HepG2 (cell line): Measurements from ENCODE around the gene AKAP12. TPM values are rescaled to one million over a fixed set of nuclear protein-coding genes. Genes with fewer than 3 reads are reported as not detected.

Source experiments
- ATAC-seq: fragments of 200-7000 bp; cut with Tn5 transposase; 3 replicates; pipeline ENCODE4 v1.9.1; 2020; ENCODE audit warnings: mild to moderate bottlenecking, moderate library complexity
- BruUV-seq: library from RNA; stranded (reverse); fragments of 400-500 nt; replicated peaks from 2 replicates; lab custom pipeline; 2021; lab: Mats Ljungman, UMichigan
- CTCF ChIA-PET: fragments of 300-600 bp; formaldehyde crosslinking; extraction: SDS; loops from one replicate; lab custom pipeline; 2021; ENCODE audit warnings: low total read pairs, inconsistent platforms, low intra/inter-chr PET ratio; lab: Yijun Ruan, JAX
- POLR2A ChIA-PET: fragments of 350-600 bp; sonication (Branson Sonifier 250); formaldehyde crosslinking; loops from one replicate; lab custom pipeline; 2020; ENCODE audit warnings: antibody characterized with exemption, inconsistent platforms; lab: Yijun Ruan, JAX
- DNase-seq: peaks from one replicate; pipeline ENCODE4 v3.0.0-alpha.2; 2015; ENCODE audit warnings: low spot score
- FAIRE-seq: peaks from 3 replicates; lab custom pipeline; 2011; peaks lifted over from hg19 to GRCh38; lab: Jason Lieb, UNC
- H2AFZ ChIP-seq: one replicate; pipeline ENCODE4 v1.6.1; 2011; ENCODE audit warnings: low read length, inconsistent platforms
- H3K27ac ChIP-seq: fragments of 300-600 bp; 3 replicates; pipeline ENCODE4 v1.8.0; 2011; ENCODE audit warnings: mixed run types, mild to moderate bottlenecking, mixed read lengths, low read length, inconsistent platforms; ENCODE audit not compliant: insufficient read depth; ENCODE audit errors: extremely low read length
- H3K27me3 ChIP-seq, 2 experiments: fragments of 200-600 bp in 1 of 2; 2 replicates in 1 of 2; 3 replicates in 1 of 2; pipeline versions ENCODE4 v1.6.0 to v1.8.0; 2011; ENCODE audit warnings: low read length in 2 of 2, mild to moderate bottlenecking in 2 of 2, moderate library complexity in 2 of 2, inconsistent platforms in 1 of 2; ENCODE audit not compliant: insufficient read depth in 2 of 2, control insufficient read depth in 1 of 2
- H3K36me3 ChIP-seq, 2 experiments: fragments of 200-600 bp in 1 of 2; replicated peaks in 1 of 2; 2 replicates in 1 of 2; 3 replicates in 1 of 2; pipeline versions ENCODE4 v1.5.1 to v1.8.0; 2011; ENCODE audit warnings: low read length in 2 of 2, inconsistent platforms in 1 of 2; ENCODE audit not compliant: insufficient read depth in 2 of 2, control insufficient read depth in 1 of 2
- H3K4me1 ChIP-seq: 2 replicates; pipeline ENCODE4 v1.5.1; 2012; ENCODE audit warnings: low read length, inconsistent platforms; ENCODE audit not compliant: insufficient read depth
- H3K4me2 ChIP-seq: 2 replicates; pipeline ENCODE4 v1.6.0; 2011; ENCODE audit warnings: low read depth, low read length, inconsistent platforms
- H3K4me3 ChIP-seq, 3 experiments: fragments of 200-600 bp in 1 of 3; sonication (generic), shearing (Covaris generic) in 1 of 3; replicated peaks in 1 of 3; 2 replicates each; pipeline ENCODE4 v1.5.1; 2011 to 2016; ENCODE audit warnings: low read length in 3 of 3, inconsistent platforms in 2 of 3, low read depth in 2 of 3, mild to moderate bottlenecking in 2 of 3, control low read depth in 1 of 3, mixed read lengths in 1 of 3; ENCODE audit not compliant: insufficient read depth in 1 of 3
- H3K79me2 ChIP-seq: one replicate; pipeline ENCODE4 v1.6.1; 2011; ENCODE audit warnings: low read length, inconsistent platforms; ENCODE audit not compliant: insufficient read depth
- H3K9ac ChIP-seq: 2 replicates; pipeline ENCODE4 v1.6.0; 2011; ENCODE audit warnings: mild to moderate bottlenecking, low read depth, low read length, inconsistent platforms; ENCODE audit not compliant: insufficient read depth
- H3K9me3 ChIP-seq: 2 replicates; pipeline ENCODE4 v1.5.1; 2012; ENCODE audit warnings: mild to moderate bottlenecking, low read length
- H4K20me1 ChIP-seq: 2 replicates; pipeline ENCODE4 v1.6.0; 2011; ENCODE audit warnings: inconsistent platforms, mild to moderate bottlenecking, low read length, moderate library complexity; ENCODE audit not compliant: insufficient read depth
- AKAP8 ChIP-seq: sonication (generic); formaldehyde crosslinking; IDR thresholded peaks from 2 replicates; pipeline ENCODE4 v1.5.1; 2020; ENCODE audit warnings: mild to moderate bottlenecking, missing genetic modification reagents
- ATM ChIP-seq: fragments of 450-650 bp; IDR thresholded peaks from 2 replicates; pipeline ENCODE4 v1.7.1; 2017; ENCODE audit warnings: mild to moderate bottlenecking, borderline replicate concordance
- CREBL2 ChIP-seq: sonication (generic); formaldehyde crosslinking; IDR thresholded peaks from 2 replicates; pipeline ENCODE4 v1.8.1; 2023; ENCODE audit warnings: missing genetic modification reagents, mild to moderate bottlenecking, borderline replicate concordance
- ETV6 ChIP-seq: sonication (generic); formaldehyde crosslinking; conservative IDR thresholded peaks from 2 replicates; pipeline ENCODE4 v1.4.0; 2020; ENCODE audit warnings: missing genetic modification reagents
- HIVEP1 ChIP-seq: sonication (generic); formaldehyde crosslinking; IDR thresholded peaks from 2 replicates; pipeline ENCODE4 v1.4.0; 2020; ENCODE audit warnings: mild to moderate bottlenecking, missing genetic modification reagents
- KLF15 ChIP-seq: sonication (generic); formaldehyde crosslinking; IDR thresholded peaks from 2 replicates; pipeline ENCODE4 v1.8.1; 2023; ENCODE audit warnings: borderline replicate concordance, mild to moderate bottlenecking, inconsistent platforms, missing genetic modification reagents, mixed read lengths
- MAFF ChIP-seq: IDR thresholded peaks from 2 replicates; pipeline ENCODE4 v1.6.1; 2011; ENCODE audit warnings: low read depth, low read length, improper control_type of control experiment
- MXD1 ChIP-seq: sonication (generic); formaldehyde crosslinking; IDR thresholded peaks from 2 replicates; pipeline ENCODE4 v1.4.0; 2020; ENCODE audit warnings: mild to moderate bottlenecking, missing genetic modification reagents
- NCOA5 ChIP-seq: sonication (generic); formaldehyde crosslinking; IDR thresholded peaks from 2 replicates; pipeline ENCODE4 v1.4.0; 2020; ENCODE audit warnings: missing genetic modification reagents
- RAD21 ChIP-seq: fragments of 450-650 bp; formaldehyde crosslinking; IDR thresholded peaks from 2 replicates; pipeline ENCODE4 v1.5.0; 2020; ENCODE audit warnings: mild to moderate bottlenecking
- SAFB2 ChIP-seq: sonication (generic); formaldehyde crosslinking; IDR thresholded peaks from 2 replicates; pipeline ENCODE4 v1.5.1; 2020; ENCODE audit warnings: missing genetic modification reagents, low read depth, mild to moderate bottlenecking, borderline replicate concordance
- SRSF9 ChIP-seq: fragments of 200-400 bp; formaldehyde crosslinking; IDR thresholded peaks from 2 replicates; pipeline ENCODE4 v1.6.1; 2018; ENCODE audit warnings: borderline replicate concordance, mild to moderate bottlenecking, low read depth, low read length; ENCODE audit not compliant: insufficient read depth, poor library complexity, severe bottlenecking
- TEAD3 ChIP-seq: optimal IDR thresholded peaks from 2 replicates; pipeline ENCODE3; 2016; ENCODE audit warnings: borderline replicate concordance
- ZFP36L2 ChIP-seq: sonication (generic); formaldehyde crosslinking; IDR thresholded peaks from 2 replicates; pipeline ENCODE4 v1.4.0; 2020; ENCODE audit warnings: missing genetic modification reagents
- ZNF142 ChIP-seq: sonication (generic); formaldehyde crosslinking; IDR thresholded peaks from 2 replicates; pipeline ENCODE4 v1.4.0; 2020; ENCODE audit warnings: missing genetic modification reagents
- ZNF205 ChIP-seq: IDR thresholded peaks from 2 replicates; pipeline ENCODE4 v1.6.1; 2018; ENCODE audit warnings: missing biosample characterization, missing genetic modification reagents
- ZNF224 ChIP-seq: sonication (generic); formaldehyde crosslinking; IDR thresholded peaks from 2 replicates; pipeline ENCODE4 v1.5.0; 2020; ENCODE audit warnings: mild to moderate bottlenecking, missing genetic modification reagents
- ZNF234 ChIP-seq: sonication (generic); formaldehyde crosslinking; conservative IDR thresholded peaks from 2 replicates; pipeline ENCODE4 v1.5.1; 2020; ENCODE audit warnings: mild to moderate bottlenecking, missing genetic modification reagents
- ZSCAN21 ChIP-seq: sonication (generic); formaldehyde crosslinking; IDR thresholded peaks from 2 replicates; pipeline ENCODE4 v1.8.0; 2022; ENCODE audit warnings: mild to moderate bottlenecking, missing genetic modification reagents, moderate library complexity, borderline replicate concordance
- ZSCAN22 ChIP-seq: sonication (generic); formaldehyde crosslinking; IDR thresholded peaks from 2 replicates; pipeline ENCODE4 v1.4.0; 2020; ENCODE audit warnings: mild to moderate bottlenecking, missing genetic modification reagents
- WGBS: methylation state at CpG from one replicate; pipeline ENCODE4 v1.1.6; 2017; ENCODE audit warnings: low lambda C conversion rate; 5-methylcytosine and 5-hydroxymethylcytosine counted together
- in situ Hi-C: cut with HindIII; loops from 2 replicates; pipeline ENCODE4 v1.10.0; 2017; ENCODE audit warnings: low pct_unique_long_range_greater_than_20kb; ENCODE audit not compliant: extremely low pct_ligation_motif_present
- intact Hi-C: fragments of 100-400 bp; cut with micrococcal nuclease; formaldehyde crosslinking; loops from one replicate; pipeline ENCODE4 v1.10.0; 2022; ENCODE audit not compliant: unreplicated experiment
- polyA plus RNA-seq, 8 experiments: library from polyadenylated mRNA; depleted of rRNA in 3 of 8; stranded (reverse) in 7 of 8; unstranded in 1 of 8; fragments of >200 nt; fragmentation: Illumina TruSeq in 4 of 8; extraction: Trizol in 4 of 8; gene quantifications; 2 replicates each; pipeline versions ENCODE4 v1.2.1 to v1.2.3, GENCODE V29; 2011 to 2016; ENCODE audit warnings: low read depth in 4 of 8, missing spikeins in 1 of 8, mixed read lengths in 1 of 8; ENCODE audit not compliant: insufficient read depth in 1 of 8
- total RNA-seq, 5 experiments: library from RNA; depleted of rRNA; stranded (reverse); fragments of >200 nt; fragmentation: Illumina TruSeq; extraction: Trizol; gene quantifications; 2 replicates each; pipeline ENCODE4 v1.2.3, GENCODE V29; 2016; ENCODE audit warnings: low read depth in 1 of 5

The AKAP12 gene
- total and polyA plus RNA-seq, 2 of the 13 experiments (the other 11 are each of a cell fraction or from before 2014, with no cell fraction given), result 10.6 to 19.0 TPM

- Histone ChIP-seq H3K4me1 (no peaks in the 10 kb centered on the region), H4K20me1 (no peaks in the 10 kb centered on the region), H3K79me2 (no peaks in the 10 kb centered on the region), H3K9me3 (no peaks in the 10 kb centered on the region), H3K4me2 (no peak overlapping the region), H2AFZ (no peak overlapping the region), H3K9ac (no peak overlapping the region), H3K36me3 (no peaks in the 10 kb centered on the region), H3K27ac (no peak overlapping the region), H3K4me3 (no peak overlapping the region), H3K27me3 (no peaks in the 10 kb centered on the region)
- intact Hi-C loops (no loop called here), in situ Hi-C loops (no loop called here)
- ATAC-seq (no peak), DNase-seq (no peak), FAIRE-seq (no peak)
- no TSS peak for BruUV-seq
- WGBS, result 67% methylated on average over 4 of the region's 4 CpGs
- ChIA-PET CTCF (no interaction called here), POLR2A (no interaction called here)
- TF ChIP-seq ZNF234, result no peak
- TF ChIP-seq CREBL2, result no peak
- TF ChIP-seq MAFF, result no peak
- TF ChIP-seq AKAP8 (CRISPR knock-in tag), result no peak
- TF ChIP-seq ZNF205 (CRISPR knock-in tag), result no peak
- TF ChIP-seq MXD1 (CRISPR knock-in tag), result no peak
- TF ChIP-seq HIVEP1 (CRISPR knock-in tag), result no peak
- TF ChIP-seq ZNF224 (CRISPR knock-in tag), result no peak
- TF ChIP-seq RAD21, result no peak
- no peak for TF ChIP-seq TEAD3 (CRISPR knock-in tag)
- TF ChIP-seq ZNF142 (CRISPR knock-in tag), result no peak
- TF ChIP-seq SRSF9, result no peak
- no peak for TF ChIP-seq KLF15 (CRISPR knock-in tag)
- TF ChIP-seq NCOA5 (CRISPR knock-in tag), result no peak
- TF ChIP-seq ZSCAN21, result no peak
- no peak for TF ChIP-seq SAFB2 (CRISPR knock-in tag)
- TF ChIP-seq ETV6 (CRISPR knock-in tag), result no peak
- no peak for TF ChIP-seq ZSCAN22 (CRISPR knock-in tag)
- no peak for TF ChIP-seq ATM
- no peak for TF ChIP-seq ZFP36L2
Observed at GRCh38 chr6:151276112-151276740, 36.5 kb downstream of the AKAP12 start.
